ENCODE data around the gene PSD4.

The PSD4 gene

DNA sequence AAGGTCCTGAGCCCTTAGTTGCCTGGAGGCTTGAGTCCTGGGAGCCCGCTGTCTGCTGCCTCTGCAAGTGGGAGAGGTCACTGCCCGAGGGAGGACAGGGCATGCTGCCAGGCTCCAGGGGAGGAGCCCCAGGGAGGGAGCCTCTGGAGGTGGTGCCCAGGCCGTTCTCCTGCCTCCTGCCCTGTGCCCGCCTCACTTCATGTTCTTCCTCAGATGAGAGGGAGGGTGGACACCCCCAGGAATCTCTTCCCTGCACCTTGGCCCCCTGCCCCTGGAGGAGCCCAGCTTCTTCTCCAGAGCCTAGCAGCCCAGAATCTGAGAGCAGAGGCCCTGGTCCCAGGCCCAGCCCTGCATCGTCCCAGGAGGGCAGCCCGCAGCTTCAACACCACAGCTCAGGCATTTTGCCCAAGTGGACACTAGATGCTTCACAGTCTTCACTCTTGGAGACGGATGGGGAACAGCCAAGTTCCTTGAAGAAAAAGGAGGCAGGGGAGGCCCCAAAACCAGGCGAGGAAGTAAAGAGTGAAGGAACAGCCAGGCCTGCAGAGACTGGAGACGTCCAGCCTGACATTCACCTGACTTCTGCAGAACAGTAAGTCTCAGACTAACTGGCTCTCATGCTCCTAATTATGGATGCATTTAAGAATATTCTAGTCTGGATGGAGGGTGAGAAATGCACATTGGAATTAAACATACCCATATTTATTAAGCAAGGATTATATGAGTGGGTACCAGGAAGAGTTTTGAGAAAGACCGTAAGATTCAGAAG, 12.1 kb downstream of the PSD4 start:
- no peak for DNase-seq

DNA sequence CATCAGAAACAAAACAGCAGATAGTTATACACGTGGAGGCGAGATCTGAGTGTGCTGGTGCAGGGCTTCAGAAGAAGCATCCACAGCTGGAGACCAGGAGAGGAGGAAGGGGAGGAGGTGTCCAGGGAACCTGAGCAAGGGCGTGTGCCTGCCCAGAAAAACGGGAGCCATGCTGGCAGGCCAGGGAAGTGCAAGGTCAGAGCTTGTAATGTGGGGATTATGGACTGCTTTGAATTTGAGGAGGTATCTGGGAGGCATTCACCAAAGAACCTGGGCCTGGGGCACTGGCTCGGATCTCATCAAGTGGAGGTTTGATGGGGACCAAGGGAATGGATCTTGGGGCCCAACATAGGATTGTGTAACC, 12.6 kb downstream of the PSD4 start:
- DNase-seq = no peak

DNA sequence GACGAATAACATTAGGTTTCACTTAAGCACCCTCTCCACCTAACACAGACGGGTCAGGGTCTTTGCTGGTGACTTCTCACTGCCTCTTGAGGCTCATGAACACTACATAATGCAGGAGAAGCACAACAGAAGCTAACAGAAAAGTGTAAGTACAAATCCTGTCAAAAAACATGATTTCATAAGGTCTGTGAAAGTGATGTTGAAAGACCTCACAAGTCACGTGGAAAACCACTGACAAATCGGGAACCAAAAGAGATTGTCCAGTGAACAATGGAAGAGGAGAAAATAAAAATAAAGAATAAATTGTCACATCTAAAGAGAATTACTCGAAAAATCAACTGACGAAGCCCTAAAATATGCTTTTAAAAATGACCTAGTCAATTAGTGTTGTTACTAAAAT, 14.0 kb downstream of the PSD4 start:
- peak; percentile 21 for DNase-seq

DNA sequence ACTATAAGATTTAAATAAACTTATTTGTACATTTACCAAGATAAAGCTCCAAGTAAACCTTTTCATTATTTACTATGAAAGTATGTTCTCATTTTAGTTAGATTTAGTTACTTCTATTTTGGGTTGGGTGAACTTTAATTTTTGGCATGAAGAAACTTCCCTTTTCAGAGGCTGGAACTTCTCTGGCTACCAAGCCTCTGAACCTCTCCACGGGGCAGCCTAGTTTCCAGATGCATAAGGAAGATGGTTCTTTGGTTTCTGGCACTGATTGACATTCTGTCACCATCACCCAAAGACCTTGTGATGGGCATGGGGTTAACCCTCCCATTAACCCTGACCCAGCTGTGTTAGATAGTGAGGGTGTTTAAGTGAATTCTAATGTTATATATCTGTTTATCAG, 17.1 kb downstream of the PSD4 start:
- DNase-seq = no peak

DNA sequence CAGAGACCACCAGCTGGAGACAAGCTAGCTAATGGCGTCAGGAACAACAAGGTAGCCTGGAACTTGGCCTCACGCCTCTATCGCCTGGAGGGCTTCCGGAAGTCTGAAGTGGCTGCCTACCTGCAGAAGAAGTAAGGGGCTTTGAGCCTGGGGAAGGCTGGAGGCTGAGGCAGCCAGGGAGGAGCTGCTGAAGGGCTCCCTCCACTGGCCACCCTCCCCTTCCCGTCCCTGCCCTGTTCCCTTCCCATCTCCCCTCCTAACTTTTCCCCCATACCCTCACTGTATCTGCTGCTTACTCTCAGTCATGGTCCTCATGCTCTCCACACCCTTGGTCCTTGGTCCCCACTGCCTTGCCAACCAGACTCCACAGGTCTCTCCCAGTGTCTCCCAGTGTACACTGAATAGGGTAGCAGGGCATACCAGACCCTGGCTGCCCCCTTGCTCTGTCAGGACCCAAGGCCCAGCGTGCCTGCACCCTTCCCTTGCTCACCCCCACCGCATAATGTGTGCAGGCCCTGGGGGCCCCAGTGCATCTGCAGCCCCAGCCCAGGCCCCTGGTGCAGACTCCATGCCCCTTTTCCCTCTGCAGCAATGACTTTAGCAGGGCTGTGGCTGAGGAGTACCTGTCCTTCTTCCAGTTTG, 18.8 kb downstream of the PSD4 start:
- DNase-seq = no peak

DNA sequence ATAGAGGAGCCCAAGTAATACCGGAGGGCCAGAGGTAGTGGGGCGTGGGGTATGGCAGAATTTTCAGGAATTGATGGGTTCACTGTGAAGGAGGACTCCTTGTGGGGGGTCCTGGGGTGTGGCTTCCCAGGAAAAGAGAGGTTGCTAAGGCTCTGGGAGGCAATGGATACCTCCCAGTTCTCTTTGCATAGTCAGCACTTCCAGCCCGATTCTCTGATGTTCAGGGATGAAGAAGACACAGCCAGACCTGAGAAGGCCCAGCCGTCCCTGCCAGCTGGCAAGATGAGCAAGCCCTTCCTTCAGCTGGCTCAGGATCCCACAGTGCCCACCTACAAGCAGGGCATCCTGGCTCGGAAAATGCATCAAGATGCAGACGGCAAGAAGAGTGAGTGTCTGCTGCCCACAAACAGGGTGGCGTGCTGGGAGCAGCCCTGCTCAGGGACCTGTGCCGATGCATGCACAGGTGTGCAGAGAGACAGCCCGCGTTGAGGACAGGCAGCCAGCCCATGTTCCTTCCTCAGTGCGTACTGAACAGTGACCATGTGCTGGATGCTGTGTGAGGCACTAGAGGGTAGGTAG, 22.2 kb downstream of the PSD4 start:
- no peak for DNase-seq

DNA sequence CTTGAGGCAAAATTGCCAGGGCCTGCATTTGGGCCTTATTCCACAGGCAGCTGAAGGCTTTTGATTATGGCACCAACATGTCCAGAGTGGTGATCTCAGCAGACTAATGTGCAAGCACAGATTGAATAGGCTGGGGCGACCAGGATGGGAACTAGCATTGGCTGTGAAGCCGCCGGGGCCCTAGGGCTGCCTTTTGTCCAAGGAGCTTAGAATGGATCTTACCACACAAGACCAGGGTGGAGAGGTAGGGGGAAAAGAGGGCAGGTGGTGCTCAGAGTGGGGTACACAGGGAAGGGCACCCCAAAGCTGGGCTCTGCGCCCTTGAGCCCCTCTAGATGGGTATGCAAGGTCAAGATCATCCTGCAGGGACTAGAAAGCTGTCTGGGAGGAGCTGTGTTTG, 23.1 kb downstream of the PSD4 start:
- no peak for DNase-seq

DNA sequence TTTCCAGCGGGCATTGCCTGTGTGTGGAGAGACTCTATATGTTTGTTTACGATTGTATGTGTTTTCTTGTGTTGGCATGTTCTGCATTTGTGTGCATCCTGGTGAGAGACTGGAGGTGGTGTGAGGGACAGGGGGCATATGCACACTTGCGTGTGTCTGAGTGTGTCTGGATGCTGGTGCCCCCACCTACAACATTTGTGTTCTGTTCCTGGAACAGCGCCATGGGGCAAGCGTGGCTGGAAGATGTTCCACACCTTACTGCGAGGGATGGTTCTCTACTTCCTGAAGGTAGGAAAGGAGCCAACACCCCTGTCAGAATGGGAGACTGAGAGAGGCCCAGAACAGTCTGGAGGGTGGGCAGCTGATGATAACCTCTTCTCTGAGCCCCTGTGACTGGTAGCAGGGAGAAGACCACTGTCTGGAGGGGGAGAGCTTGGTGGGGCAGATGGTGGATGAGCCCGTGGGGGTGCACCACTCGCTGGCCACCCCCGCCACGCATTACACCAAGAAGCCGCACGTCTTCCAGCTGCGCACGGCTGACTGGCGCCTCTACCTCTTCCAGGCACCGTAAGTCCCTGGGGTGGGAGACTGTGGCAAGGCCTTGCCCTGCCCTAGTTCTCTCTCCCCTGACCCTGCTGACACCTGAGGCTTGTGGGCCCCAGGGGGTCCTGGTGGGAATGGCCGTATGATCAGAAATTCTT, 23.7 kb downstream of the PSD4 start:
- DNase-seq = no peak

DNA sequence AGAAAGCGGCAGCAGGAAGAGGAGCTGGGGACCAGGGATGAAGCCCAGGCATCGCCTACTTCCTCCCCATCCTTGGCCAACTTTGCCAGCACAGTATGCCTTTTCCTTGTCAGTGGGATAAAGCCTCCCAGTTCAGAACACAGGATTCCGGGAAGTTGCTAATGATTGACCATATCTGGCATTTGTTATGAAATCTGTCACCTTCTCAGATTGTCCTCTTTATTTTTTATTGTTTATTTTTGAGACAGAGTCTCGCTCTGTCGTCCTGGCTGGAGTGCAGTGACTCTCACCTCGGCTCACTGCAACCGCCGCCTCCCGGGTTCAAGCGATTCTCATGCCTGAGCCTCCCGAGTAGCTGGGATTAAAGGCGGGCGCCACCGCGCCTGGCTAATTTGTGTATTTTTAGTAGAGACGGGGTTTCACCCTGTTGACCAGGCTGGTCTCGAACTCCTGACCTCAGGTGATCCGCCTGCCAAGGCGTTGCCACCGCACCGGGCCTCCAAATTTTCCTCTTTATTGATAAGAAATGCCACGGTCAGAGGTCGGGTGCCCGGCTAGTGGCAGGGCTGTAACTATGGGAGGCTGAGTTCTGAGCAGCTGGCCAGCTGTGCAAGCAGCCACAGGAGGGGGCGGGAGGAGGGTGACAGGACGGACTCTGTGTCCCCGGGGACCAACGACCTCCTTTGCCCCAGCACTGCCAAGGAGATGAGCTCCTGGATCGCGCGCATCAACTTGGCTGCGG, 24.4 kb downstream of the PSD4 start:
- no peak for DNase-seq

DNA sequence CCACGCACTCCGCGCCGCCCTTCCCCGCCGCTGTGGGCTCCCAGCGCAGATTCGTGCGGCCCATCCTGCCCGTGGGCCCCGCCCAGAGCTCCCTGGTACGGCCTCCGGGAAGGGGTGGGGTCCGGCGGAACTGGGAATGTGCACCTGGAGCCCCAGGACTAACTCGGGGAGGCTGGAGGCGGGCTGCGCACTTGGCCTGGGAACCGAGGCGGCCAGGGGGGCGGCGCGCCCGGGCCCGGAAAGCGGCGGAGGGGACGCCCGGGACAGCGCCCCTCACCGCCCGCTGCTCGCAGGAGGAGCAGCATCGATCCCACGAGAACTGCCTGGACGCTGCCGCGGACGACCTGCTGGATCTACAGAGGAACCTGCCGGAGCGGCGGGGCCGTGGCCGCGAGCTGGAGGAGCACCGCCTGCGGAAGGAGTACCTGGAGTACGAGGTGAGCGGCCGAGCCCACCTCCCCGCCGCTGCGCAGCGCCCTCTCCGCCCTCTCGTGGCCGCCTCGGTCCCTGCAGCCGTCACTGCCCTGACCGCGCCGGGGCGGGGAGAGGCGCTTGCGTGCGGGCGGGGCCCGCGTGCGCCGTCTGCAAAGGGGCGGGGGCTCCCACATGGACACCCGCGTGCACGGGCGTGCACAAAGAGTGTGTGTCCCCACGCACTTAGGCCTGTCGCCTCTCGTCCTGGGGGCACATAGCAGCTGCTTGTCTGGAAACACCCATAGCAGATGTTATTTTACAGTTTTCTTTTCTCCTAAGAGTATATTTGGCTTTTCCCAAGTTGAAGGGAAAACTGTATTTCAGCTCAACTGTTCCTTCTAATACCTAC, 25.2 kb downstream of the PSD4 start:
- no peak for DNase-seq

DNA sequence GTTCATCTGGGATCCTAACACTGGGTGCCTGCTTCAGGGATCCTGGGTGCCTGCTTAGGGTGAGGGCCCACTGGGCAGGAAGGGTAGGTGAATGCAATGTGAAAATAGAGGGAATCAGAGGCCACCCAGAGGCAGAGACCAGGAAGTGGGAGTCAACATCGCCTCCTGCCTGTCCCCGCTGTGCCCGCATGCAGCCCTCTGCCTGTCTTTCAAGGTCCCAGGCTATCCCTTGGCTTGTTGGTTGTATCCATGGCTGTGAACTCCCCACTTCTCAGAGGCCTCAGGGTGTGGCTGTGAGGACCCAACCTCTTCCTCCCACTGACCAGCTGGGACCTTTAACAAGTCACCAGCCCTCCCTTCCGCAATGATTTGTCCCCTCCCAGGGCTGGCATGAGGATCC, 26.5 kb downstream of the PSD4 start:
- DNase-seq = no peak

DNA sequence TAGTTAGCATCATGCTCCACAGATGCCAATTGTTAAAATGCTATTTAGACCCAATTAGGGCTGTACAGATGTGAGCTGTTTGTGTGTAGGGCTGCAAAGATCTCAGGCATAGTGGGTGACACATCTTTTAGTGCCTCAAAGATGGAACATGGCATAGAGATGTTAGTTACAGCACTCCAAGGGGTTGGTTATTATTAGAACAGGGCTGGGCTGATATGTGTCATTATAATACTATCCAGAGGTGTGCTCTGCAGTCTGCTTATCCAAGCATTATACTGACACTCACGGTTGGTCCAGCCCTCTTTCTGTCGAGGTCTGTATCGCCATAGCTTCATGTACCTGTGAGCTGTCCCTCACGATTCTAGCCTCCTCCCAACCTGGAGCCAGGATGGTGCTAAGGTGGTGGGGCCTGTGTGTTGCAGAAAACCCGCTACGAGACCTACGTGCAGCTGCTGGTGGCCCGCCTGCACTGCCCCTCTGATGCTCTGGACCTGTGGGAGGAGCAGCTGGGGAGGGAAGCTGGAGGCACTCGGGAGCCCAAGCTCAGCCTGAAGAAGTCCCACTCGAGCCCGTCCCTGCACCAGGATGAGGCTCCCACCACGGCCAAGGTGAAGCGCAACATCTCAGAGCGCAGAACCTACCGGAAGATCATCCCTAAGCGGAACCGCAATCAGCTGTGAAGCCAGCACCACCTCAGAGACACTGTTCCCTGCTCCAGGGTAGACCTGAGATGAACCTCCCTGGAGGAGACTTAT, 27.1 kb downstream of the PSD4 start:
- no peak for DNase-seq

DNA sequence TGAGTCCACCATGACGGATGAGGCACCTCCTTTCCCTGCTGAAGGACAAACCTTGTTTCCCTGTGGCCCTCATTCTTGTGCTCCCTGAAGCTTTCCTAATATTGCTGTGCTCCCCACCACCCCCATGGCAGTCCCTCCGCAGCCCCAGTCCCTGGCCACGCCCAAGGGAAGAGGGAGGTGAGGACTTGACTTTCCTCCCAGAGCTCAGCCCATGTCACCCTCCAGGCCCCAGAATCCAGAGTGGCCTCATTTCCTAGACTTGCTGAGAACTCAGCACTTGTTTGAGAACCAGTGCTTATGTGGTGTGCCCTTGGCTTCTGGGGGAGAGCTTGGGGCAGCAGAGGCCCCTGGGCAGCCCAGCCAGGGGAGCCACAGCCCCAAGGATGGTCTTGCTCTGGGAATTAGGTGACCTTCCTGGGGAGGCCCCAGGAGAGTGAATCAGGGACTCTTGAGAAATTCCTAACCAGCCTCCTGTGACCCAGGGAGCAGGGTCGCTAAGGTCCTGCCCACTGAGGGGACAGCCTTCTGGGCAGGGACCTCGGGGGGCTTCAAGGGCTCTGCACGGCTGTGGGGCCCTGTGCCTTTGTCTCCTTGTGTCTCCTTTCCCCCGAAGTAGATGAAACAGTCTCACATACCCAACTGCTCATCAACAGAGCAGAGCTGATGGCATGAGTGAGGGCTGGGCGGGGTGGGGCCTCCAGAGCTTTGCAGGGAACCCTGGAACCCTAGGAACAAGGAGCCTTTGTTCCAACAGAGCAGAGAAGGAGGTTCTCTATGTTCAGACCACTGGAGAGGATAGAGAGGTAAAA, 27.9 kb downstream of the PSD4 start:
- no peak for DNase-seq

DNA sequence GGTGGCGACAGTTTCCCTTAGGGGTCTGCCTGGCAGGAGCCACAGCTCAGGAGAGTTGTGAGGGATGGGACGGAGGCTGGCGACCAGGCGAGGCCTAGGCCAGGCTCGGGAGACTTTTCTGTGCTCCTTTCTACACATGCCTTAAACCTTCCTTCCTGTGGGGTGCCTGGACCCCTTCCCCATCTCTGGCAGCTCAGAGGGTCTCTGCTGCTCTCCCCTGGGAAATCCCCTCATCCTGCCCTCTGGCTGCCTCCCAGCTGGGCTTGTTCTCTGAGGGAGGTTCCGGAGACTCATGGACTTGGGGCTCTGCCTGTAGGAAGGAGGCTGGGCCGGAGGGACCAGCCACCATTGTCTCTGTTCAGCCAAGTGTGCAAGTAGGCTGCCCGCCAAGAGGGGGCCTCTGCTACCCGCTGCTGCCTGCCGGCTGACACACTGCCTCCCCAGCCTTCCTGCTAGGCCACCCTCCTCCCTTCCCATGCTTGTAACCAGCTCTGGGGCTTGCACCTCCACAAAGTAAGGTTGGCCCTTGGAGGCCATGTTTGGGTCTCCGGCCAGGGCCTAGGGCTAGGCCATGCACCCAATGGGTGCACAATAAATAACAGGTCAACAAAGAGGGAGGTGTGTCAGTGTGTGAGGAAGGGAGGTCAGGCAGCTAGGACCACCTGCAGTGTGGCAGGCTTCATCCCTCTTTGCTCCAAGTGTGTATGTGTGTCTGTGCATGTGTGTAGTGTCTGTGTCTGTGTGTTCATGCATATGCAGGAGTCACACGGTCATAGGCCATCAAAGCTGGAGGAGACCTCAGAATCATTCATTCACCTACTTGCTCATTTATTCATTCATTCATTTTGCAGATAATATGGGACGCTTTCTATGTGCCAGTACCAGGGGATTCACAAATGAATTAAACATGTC, 28.8 kb downstream of the PSD4 start:
- DNase-seq = no peak

DNA sequence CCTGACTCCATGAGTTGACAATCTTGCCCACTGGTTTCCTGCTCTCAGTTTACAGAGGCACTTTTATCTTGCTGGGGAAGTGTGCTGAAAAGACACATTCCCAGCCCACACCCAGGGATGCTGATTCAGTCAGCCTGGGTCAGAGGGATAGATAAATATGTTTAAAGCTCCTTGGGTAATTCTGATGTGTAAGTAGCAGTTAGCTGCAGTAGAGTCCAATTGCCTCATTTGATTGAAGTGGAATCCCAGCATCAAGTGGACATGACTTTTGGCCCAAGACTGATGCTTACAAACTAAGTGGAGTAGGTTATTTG, 29.4 kb downstream of the PSD4 start:
- DNase-seq = no peak

DNA sequence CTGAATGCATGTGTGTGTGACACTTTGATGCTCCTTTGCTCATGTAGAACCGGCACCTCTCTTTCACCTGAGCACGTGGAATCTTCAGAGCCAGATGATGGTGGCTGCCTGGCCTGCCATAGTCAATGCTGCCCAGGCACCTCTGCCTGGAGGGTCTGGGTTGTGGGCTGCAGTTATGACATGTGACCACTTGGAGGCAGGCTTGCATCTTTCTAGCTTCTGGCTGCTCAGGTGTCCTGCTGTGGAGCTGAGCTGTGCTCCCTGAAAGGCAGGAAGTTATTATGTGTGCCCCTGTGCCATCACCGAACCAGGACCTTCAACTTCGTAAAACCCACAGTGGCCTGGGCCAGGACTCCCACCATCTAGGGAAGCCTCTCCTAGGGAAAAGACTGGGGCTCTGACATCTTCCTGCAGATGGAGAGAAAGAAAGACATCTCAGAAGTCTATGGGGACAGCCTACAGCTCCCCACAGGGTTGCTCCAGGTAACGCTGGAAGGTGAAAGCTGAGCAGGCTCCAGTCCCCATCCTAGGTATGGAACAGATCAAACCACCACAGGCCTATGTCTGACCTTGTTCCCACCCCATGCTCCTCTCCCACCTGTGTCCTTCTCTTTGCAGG, 30.2 kb downstream of the PSD4 start:
- DNase-seq = no peak

DNA sequence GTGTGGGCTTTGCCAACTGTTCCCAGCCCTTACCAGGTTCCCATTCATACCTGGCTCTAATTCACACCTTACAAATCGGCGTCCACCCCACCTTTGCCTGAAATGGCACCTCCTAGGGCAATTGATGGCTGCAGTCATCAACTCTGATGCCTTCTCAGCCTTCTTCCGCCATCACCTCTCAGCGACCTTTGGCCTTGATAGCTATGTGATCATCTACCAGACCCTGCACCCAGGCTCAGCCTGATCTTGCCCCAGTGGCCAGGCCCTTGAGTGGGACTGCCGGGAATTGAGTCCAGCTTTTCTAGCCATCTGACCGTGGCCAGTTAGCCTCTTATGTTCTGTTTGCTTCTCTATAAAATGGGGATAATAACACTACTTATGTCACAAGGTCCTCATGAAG, 32.5 kb downstream of the PSD4 start:
- DNase-seq = no peak

DNA sequence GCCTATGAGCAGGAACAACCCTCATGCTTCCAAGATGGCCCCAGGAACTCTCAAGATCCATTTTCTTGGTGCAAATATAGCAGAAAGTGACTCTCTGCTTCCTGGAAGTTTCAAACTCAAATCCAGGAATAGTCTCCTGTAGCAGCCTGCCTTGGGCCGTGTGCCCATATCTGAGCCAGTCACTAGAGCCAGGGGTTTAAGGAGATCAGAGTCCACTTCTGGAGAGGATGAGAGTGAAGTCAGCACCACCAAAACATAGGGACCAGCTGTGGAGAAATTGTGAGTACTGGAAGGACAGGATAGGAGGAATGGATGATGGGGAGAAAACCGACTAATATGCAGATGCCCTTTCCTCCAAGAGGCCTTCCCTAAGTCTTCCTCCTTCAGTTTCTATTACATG, 33.2 kb downstream of the PSD4 start:
- DNase-seq = no peak

DNA sequence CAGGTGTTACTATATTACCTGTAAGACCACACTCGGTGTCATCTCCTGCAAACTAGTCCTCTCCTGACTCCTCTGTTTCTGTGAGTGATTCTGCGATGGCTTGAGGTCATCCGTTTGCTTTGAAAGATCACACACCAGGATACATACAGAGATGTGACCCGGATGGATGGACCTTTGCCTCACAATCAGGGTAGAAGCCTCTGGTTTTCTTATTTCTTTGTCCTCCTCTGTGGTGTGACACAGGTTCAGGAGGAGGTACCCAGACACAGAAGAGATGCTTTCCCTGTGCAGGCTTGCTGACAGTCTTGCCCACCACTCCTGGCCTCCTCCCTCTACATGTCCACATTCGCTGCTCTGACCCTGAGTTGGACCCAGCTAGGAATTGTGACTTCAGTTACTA, 34.6 kb downstream of the PSD4 start:
- DNase-seq = no peak
